ENCODE measurements around the gene MAU2. TPM values are rescaled to one million over a fixed set of nuclear protein-coding genes. Genes with fewer than 3 reads are reported as not detected.

The MAU2 gene
- total RNA-seq, 1 donor from 2014 or later, result 22.0 TPM

DNA sequence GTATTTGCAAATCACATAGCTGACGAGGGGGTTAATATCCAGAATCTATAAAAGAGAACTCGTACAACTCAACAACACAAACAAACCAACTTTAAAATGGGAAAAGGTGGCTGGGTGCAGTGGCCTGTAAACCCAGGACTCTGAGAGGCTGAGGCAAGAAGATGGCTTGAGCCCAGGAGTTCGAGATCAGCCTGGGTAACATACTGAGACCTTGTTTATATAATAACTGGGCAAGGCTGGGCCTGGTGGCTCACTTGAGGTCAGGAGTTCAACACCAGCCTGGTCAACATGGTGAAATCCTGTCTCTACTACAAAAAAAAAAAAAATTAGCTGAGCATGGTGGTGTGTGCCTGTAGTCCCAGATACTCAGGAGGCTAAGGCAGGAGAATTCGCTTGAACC lies 25.7 kb upstream of the MAU2 start:
- H3K4me3 ChIP-seq (ENCODE audit: low read depth, low read length), result no peak overlapping the region
- TF ChIP-seq, protein P1, sequence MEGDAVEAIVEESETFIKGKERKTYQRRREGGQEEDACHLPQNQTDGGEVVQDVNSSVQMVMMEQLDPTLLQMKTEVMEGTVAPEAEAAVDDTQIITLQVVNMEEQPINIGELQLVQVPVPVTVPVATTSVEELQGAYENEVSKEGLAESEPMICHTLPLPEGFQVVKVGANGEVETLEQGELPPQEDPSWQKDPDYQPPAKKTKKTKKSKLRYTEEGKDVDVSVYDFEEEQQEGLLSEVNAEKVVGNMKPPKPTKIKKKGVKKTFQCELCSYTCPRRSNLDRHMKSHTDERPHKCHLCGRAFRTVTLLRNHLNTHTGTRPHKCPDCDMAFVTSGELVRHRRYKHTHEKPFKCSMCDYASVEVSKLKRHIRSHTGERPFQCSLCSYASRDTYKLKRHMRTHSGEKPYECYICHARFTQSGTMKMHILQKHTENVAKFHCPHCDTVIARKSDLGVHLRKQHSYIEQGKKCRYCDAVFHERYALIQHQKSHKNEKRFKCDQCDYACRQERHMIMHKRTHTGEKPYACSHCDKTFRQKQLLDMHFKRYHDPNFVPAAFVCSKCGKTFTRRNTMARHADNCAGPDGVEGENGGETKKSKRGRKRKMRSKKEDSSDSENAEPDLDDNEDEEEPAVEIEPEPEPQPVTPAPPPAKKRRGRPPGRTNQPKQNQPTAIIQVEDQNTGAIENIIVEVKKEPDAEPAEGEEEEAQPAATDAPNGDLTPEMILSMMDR (conservative IDR thresholded peaks at IDR 0.05; ENCODE audit: low read depth, low read length), result no peak
- DNase-seq (ENCODE audit: low read depth), result no peak

DNA sequence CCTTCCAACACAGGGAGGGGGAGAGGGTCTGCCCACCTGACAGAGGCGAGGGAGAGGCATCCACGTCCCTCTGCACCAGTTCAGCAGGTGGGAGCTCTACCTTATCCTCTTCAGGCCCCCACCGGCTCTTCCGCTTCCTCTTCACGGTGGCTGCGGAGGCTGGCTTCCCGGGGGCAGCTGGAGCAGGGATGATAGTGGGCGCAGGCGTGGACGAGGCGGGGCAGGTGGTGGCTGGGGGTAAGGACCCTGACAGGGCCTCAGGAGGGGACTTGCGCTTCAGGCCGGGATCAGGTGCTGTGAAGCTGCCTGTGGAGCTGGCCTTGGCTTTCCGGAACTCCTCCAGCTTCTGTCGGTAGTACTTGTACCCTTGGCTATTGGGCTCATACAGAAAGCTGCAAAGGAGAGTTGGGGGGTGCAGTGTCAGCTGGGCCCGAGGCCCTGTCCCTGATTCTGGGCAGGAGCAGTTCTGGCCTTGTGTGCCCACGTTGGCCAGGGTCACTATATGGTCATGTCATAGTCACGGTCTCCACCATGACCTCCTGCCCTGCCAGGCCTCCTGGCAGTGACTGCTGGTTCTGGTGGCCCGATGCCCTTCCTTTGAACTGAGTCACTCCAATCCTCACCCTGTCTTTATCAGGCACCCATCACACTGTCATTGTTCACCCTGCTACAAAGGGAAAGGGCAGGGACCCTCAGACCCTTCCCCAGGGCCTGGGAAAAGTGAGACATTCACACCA lies 23.5 kb upstream of the MAU2 start:
- DNase-seq (ENCODE audit: low read depth), result no peak
- no peak overlapping the region for H3K4me3 ChIP-seq (ENCODE audit: low read depth, low read length)
- TF ChIP-seq, protein P1 (conservative IDR thresholded peaks at IDR 0.05; ENCODE audit: low read depth, low read length), result no peak

DNA sequence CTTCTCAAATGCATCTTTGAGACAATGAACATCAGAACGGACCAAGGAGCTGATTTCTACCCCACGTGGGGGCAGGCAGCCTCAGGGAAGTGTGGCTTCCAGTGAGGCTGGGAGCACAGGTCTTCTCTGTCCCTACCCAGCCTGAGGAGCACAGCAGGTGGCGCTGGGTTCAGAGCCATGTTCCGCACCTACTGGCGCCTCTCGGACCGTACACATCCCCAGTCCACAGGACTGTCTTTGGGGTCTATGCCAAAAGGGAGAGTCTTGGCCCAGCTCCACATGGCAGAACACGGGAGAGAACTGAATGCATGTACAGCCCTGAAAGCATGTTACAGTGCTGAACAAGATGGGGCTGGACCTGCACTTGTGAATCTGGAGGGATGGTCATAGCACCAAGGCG lies 22.9 kb upstream of the MAU2 start:
- TF ChIP-seq, protein P1 (conservative IDR thresholded peaks at IDR 0.05; ENCODE audit: low read depth, low read length), result no peak
- H3K4me3 ChIP-seq (ENCODE audit: low read depth, low read length), result no peak overlapping the region
- no peak for DNase-seq (ENCODE audit: low read depth)

DNA sequence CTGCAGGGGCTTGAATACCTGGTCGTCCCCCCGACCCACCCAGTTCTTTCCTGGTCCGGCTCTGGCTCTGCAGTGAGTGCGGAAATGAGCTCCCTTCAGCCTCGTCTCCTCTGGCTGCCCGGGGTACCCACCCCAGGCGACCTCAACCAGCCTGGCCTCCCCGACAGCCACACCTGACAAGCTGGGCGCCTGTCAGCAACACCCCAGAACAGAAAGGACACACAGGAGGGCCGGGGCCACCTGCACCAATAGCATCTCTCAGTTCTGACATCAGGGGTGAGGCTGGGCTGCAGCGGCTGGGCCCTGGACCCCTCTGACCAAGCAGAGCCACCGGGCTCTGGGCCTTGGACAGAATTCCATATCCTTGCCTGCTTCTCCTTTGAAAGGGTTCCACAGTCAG lies 20.0 kb upstream of the MAU2 start:
- H3K4me3 ChIP-seq (ENCODE audit: low read depth, low read length), result no peak overlapping the region
- no peak for DNase-seq (ENCODE audit: low read depth)
- TF ChIP-seq, protein P1 (conservative IDR thresholded peaks at IDR 0.05; ENCODE audit: low read depth, low read length), result no peak

DNA sequence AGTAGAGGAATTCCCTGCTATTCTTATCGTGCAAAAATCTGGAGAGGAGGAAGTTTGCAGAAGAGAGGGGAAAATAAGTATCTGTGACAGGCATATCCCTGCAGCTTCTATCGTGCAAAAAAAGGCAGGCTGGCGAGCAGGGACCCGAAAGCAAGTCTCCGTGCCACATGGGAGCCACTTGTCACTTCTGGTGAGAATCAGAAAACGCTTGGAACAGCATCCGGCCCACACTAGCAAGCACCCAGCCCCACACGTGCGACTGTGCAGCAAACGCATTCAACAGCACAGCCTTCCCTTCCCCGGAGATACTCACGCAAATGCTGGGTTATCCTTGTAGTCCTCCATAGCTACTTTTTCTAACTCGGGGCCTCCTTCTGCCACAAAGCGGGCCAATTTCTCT lies 17.2 kb upstream of the MAU2 start:
- no peak for DNase-seq (ENCODE audit: low read depth)
- H3K4me3 ChIP-seq (ENCODE audit: low read depth, low read length), result no peak overlapping the region
- TF ChIP-seq, protein P1 (conservative IDR thresholded peaks at IDR 0.05; ENCODE audit: low read depth, low read length), result no peak

DNA sequence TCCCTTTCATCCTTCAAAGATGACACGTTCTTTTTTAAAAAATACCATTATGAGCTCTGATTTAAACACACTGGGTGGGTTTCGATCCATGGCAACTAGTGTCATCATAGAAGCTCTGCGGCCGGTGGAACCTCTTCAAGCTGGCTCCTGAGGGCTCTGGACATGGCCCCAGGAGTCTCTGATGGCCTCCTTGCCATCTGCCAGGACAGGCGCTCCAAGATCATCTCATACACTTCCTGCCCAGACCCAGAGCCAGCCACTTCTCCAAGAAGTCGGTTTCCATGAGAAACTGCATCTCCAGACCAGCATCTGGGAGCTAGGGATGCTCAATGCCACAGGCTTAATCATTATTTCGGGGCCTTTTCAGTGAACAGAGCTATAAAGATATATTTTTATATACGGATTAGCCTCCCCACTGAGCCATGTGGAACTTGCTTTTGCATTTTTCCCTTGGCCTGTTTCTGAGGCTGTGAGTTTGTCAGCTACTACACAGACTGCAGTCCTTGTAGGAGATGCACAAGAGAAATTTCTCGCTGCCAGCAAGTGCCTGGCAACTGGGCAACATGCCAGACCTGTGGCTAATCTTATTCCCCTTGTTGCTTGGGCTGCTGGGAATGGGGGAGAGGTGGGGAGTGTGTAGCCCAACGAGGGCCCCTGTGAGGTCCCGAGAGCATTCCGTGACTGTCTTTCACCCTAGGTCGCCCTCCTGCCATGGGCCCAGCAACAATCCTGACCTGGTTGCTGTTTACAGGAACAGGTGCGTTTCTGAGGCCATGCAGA lies 16.3 kb upstream of the MAU2 start:
- H3K4me3 ChIP-seq (ENCODE audit: low read depth, low read length), result no peak overlapping the region
- DNase-seq (ENCODE audit: low read depth), result no peak
- TF ChIP-seq, protein P1 (conservative IDR thresholded peaks at IDR 0.05; ENCODE audit: low read depth, low read length), result no peak
